ENCODE measurements around the gene NDUFAB1. TPM values are rescaled to one million over a fixed set of nuclear protein-coding genes. Genes with fewer than 3 reads are reported as not detected.

The NDUFAB1 gene
- total RNA-seq, 4 donors from 2014 or later: 166 to 400 (median 323) TPM

GRCh38 chr16:23535901-23536300 is 60.2 kb downstream of the NDUFAB1 start:
- Histone ChIP-seq H3K27ac (no peak overlapping the region), H3K36me3 (peaks cover 0 to 75% of the 10 kb centered on the region in 2 donors), H3K4me3 (no peak overlapping the region), H3K9me3 (no peaks in the 10 kb centered on the region), H3K27me3 (no peaks in the 10 kb centered on the region), H3K4me1 (no peaks in the 10 kb centered on the region)
- no peak for DNase-seq
- intact Hi-C loops (cut with DNase I; ENCODE audit: low total_unique reads) (no loop called here), in situ Hi-C loops (cut with MboI; ENCODE audit: low sequenced_read_pairs in 4 of 4) (no loop called here)
- no peak for TF ChIP-seq CTCF (IDR thresholded peaks at IDR 0.05 in 4 of 5, conservative IDR thresholded peaks at IDR 0.05 in 1 of 5)
- TF ChIP-seq POLR2A (IDR thresholded peaks at IDR 0.05): no peak
- no peak for ATAC-seq

- no peak for TF ChIP-seq CTCF (IDR thresholded peaks at IDR 0.05 in 4 of 5, conservative IDR thresholded peaks at IDR 0.05 in 1 of 5)
- TF ChIP-seq POLR2A (IDR thresholded peaks at IDR 0.05): no peak
- intact Hi-C loops (cut with DNase I; ENCODE audit: low total_unique reads) (no loop called here), in situ Hi-C loops (cut with MboI; ENCODE audit: low sequenced_read_pairs in 4 of 4) (no loop called here)
- no peaks in the 10 kb centered on the region for H3K27me3 ChIP-seq
- no peak overlapping the region for H3K4me3 ChIP-seq
- DNase-seq: no peak
- no peak for ATAC-seq
- H3K27ac ChIP-seq: no peak overlapping the region
- H3K9me3 ChIP-seq: no peaks in the 10 kb centered on the region
- peaks cover 0 to 73% of the 10 kb centered on the region in 2 donors for H3K36me3 ChIP-seq
- H3K4me1 ChIP-seq: no peaks in the 10 kb centered on the region
These were observed 61.0 kb downstream of the NDUFAB1 start for GRCh38 chr16:23534868-23535860.

- DNase-seq: no peak
- TF ChIP-seq POLR2A (IDR thresholded peaks at IDR 0.05): no peak
- TF ChIP-seq CTCF (IDR thresholded peaks at IDR 0.05 in 4 of 5, conservative IDR thresholded peaks at IDR 0.05 in 1 of 5): no peak
- no peaks in the 10 kb centered on the region for H3K4me1 ChIP-seq
- peaks cover 0 to 84% of the 10 kb centered on the region in 2 donors for H3K36me3 ChIP-seq
- H3K4me3 ChIP-seq: no peak overlapping the region
- in situ Hi-C loops (cut with MboI; ENCODE audit: low sequenced_read_pairs in 4 of 4): no loop called here
- H3K9me3 ChIP-seq: no peaks in the 10 kb centered on the region
- intact Hi-C loops (cut with DNase I; ENCODE audit: low total_unique reads): no loop called here
- no peak overlapping the region for H3K27ac ChIP-seq
- no peak for ATAC-seq
- no peaks in the 10 kb centered on the region for H3K27me3 ChIP-seq
These were observed 63.7 kb downstream of the NDUFAB1 start for GRCh38 chr16:23532448-23532847.

Other genes starting within 250 kb of the NDUFAB1 start
- 10 to 100 TPM in 1 of 4 donors, 1 to 10 TPM in 3; 6.6 to 12.9 (median 7.1) TPM for gene COG7, start 143.1 kb downstream of the NDUFAB1 start, total RNA-seq
- 10 to 100 TPM; 31.0 to 79.9 (median 48.8) TPM for gene GGA2, start 85.8 kb downstream of the NDUFAB1 start, total RNA-seq
- gene EARS2, start 39.0 kb downstream of the NDUFAB1 start, total RNA-seq: 10 to 100 TPM in 3 of 4 donors, 1 to 10 TPM in 1; 8.4 to 39.6 (median 19.3) TPM
- gene UBFD1, start 38.6 kb downstream of the NDUFAB1 start, total RNA-seq: 100 to 1,000 TPM; 133 to 367 (median 317) TPM
- 10 to 100 TPM in 1 of 4 donors, 1 to 10 TPM in 3; 6.0 to 11.0 (median 7.3) TPM for gene PALB2, start 45.0 kb upstream of the NDUFAB1 start, total RNA-seq
- gene DCTN5, start 45.1 kb upstream of the NDUFAB1 start, total RNA-seq: 10 to 100 TPM; 22.9 to 34.4 (median 24.8) TPM
- 1 to 10 TPM in 2 of 4 donors, under 1 TPM in 2; 0.05 to 6.2 (median 0.91) TPM for gene PLK1, start 82.6 kb upstream of the NDUFAB1 start, total RNA-seq
- gene ERN2, start 116.9 kb upstream of the NDUFAB1 start, total RNA-seq: 1 to 10 TPM in 1 of 4 donors, not detected in 3; 1.1 TPM
- under 1 TPM in 1 of 4 donors, not detected in 3; 0.56 TPM for gene CHP2, start 158.7 kb upstream of the NDUFAB1 start, total RNA-seq
- gene PRKCB, start 239.7 kb upstream of the NDUFAB1 start, total RNA-seq: 1 to 10 TPM in 3 of 4 donors, under 1 TPM in 1; 0.51 to 1.3 (median 1.1) TPM

Data from gastrocnemius medialis (tissue), 4 donors.